Nucleus accumbens (tissue), 56 donors: ENCODE data around the gene LRMDA.

Experiments used
- DNase-seq, 56 donors: peaks; one replicate each; lab custom pipeline; 2025; lab: John Stamatoyannopoulos, UW

LRMDA gene

GRCh38 chr10:75652146-75652740, 220.8 kb downstream of the LRMDA start:
- no peak for DNase-seq

- DNase-seq = no peak
Measured at GRCh38 chr10:75653761-75654160, 222.3 kb downstream of the LRMDA start.

DNA sequence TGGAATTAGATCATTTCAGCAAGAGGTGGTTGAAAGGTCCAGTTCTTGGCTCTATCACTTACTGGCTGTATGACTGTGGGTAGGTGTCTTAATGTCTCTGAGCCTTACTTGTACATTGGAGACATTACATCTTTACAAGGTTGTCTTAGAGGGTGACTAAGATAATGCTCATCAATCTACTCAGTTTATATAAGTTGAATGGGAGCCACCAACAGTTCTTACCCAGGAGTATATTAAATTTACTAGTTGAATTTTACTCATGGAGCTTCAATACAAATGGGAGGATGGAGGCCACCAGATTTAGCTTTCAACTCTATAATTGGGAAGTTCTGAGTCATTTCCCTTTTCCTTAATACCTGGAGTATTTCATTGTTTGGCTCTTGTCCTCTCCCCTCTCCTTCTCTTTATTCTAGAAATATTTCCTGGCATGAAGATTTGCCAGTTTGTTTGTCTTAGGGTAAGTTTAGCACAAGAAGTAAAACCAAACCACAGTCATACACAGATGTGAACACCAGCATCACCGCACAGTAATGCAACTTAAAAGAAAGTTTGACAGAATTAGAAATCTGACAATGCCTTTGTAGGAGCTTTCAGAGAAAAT, 222.8 kb downstream of the LRMDA start:
- DNase-seq = no peak

DNA sequence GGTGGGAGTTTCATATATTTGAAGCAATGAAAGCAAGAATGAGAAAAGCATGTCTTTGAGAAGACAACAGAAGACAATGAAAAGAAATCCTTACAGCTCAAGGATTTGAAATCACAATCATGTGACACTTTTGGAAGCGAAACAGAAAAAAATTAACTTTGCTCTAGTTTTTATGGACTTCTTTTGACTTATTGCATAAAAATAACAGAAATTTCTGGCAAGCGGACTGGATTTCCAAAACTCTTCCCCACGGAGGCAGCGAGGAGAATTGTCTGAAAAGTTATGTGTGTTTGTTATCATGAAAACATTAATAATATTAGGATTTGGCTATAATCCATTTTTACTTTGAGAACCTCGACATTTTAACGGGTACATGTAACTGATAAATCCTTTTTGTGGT, 223.3 kb downstream of the LRMDA start:
- DNase-seq = no peak

GRCh38 chr10:75655791-75656451, 224.5 kb downstream of the LRMDA start:
- no peak for DNase-seq

DNA sequence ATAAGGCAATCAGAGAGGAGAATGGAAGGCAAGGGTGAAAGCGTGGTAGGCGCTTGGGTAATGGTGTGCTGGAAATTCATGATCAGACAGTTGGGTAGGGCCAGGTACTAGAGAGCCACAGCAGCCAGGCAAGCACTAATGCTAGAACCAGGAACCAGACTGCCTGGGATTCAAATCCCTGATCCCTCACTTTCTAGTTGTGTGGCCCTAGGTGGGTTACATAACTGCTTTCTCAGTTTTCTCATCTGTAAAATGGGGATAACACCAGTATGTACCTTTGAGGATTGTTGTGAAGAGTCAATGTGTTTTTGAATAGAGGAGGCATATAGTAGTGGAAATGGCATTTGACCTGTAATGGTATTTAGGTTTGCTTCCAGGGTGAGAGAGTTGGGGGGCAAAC, 225.9 kb downstream of the LRMDA start:
- no peak for DNase-seq

DNA sequence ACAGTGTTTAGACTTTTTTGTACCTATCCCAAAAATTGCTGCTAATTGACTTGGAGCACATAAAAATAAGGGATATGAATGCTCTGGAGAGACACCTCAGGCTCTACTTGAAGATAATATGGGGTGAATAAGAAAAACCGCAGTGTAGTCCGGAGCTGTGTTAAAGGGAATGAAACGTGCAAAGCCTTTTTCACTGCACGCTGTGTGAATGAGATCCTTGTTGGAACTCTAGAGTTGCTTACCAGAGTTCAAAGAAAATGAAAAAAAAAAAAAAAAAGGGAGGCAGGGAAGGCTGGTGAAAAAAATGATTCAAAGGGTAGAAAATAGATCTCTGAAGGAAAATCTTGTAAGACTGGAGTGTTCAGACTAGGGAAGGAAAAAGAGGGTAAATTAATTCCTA, 226.6 kb downstream of the LRMDA start:
- no peak for DNase-seq

GRCh38 chr10:75658496-75658895, 227.1 kb downstream of the LRMDA start:
- DNase-seq = no peak

GRCh38 chr10:75658915-75659314, 227.5 kb downstream of the LRMDA start:
- DNase-seq = no peak

DNA sequence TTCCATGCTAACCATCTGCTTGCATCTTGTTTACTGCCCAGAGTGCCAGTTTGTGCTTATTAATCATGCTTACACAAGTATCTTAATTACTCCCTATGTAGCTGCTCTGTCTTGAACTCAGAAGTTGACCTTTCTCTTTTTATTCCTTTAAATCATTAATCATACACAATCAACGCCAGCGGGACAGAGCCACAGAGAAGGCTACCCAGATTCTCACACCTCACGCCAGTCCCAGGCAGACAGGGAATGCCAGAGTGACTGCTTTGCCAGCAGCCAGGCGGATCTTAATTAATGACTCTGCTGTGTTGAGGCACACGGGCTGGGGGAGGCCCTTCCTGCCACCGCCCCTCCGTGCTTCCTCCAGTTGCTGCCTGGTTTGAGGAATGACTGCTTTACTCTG, 229.4 kb downstream of the LRMDA start:
- peak in 2 of 56 donors; percentile 9 to 23 for DNase-seq

- DNase-seq = peak in 1 of 56 donors; percentile 3
Measured at GRCh38 chr10:75662715-75663114, 231.3 kb downstream of the LRMDA start.

GRCh38 chr10:75663947-75664664, 232.7 kb downstream of the LRMDA start:
- no peak for DNase-seq

DNA sequence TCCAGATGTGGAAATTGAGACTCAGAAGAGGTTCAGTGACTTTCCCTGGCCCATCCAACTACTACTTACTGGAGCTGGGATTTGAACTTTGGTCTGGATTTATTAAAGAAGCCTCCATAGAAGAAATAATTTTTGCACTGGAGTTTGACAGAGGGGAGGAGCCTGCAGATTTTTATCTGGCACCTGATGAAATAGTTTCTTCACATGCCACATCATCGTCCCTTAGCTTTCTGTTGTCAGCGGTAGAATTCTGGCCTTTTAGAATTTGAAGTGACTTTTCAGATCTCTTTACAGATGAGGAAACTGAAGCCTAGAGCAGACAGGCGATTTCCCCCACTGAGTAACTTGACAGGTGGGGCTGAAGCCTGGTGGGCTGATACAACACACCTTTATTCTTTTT, 233.5 kb downstream of the LRMDA start:
- DNase-seq = no peak

- no peak for DNase-seq
Measured at GRCh38 chr10:75665707-75666106, 234.3 kb downstream of the LRMDA start.

DNA sequence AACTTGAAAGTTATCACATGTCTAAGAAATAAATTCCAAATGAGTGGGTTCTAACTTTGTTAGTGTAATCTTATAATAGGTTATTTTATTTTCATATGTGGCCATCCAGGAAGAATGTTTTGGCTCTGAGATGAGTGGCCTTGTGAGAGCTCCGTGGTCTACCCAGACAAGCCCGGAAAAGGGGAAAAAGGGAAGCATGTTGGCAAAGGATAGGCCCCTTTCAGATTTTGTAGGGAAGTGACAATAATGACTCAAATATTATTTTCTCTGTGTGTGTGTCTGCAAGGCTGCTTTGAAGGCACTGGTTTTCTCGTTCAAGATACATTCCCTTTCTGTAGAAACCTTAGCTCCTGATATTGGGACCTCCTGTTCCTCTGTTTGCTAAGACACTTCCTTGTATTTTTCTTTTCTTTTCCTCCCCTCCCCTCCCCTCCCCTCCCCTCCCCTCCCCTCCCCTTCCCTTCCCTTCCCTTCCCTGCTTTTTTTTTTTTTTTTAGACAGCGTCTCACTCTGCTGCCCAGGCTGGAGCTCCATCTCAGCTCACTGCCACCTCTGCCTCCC, 240.8 kb downstream of the LRMDA start:
- DNase-seq = no peak

- no peak for DNase-seq
Measured at GRCh38 chr10:75672842-75673241, 241.4 kb downstream of the LRMDA start.

DNA sequence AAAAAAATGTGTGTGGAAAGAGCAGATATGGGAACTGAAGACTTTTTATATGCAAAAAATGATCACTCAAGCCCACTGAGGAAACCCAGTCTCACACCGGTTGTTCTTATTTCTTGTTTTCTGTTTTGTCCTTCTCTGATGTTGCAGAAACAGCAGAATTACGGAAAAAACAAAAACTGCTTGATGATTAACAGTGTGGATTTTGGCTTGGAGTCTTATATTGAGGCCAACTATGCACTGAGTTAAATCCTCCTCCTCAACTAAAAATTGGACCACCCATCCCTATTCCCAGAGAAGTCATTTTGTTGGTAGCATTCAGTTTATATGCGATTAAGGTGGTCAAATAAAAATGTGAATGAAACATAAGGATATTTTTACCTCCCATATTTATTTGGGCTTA, 246.1 kb downstream of the LRMDA start:
- DNase-seq = no peak

GRCh38 chr10:75678527-75678926, 247.1 kb downstream of the LRMDA start:
- DNase-seq = no peak

DNA sequence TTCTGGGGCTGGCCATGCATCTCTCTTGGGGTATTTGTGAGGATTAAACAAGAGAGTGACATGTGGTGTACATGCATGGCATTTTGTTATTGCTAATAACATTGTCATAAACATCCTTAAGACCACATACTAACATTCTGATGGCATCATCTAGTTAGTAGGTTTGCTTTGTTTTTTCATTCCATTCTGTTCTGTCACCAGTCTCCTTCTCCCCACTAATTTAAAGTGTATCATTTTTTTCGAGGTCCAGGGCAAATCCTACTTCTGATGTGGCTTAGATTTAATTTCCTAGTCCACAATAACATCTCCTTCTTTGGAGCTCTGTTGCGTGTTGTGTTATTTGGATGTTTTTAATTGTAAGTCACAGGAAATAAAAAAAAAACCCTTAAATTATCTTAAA, 248.1 kb downstream of the LRMDA start:
- no peak for DNase-seq

GRCh38 chr10:75681334-75681733, 249.9 kb downstream of the LRMDA start:
- no peak for DNase-seq
